Liver (tissue), 9 donors: Measurements from ENCODE around the gene SIGLEC6. TPM values are rescaled to one million over a fixed set of nuclear protein-coding genes. Genes with fewer than 3 reads are reported as not detected.

Experiments used
- DNase-seq: peaks from one replicate; pipeline ENCODE4 v3.0.0-alpha.2; 2017; ENCODE audit warnings: low spot score
- H3K27ac ChIP-seq, 2 donors: one replicate each; pipeline ENCODE4 v1.7.0; 2013; ENCODE audit warnings: inconsistent platforms in 2 of 2, low read length in 2 of 2, control low read depth in 1 of 2, low read depth in 1 of 2, mild to moderate bottlenecking in 1 of 2
- H3K27me3 ChIP-seq, 4 donors: one replicate each; pipeline versions ENCODE4 v1.6.1 to v1.7.0; 2013; ENCODE audit warnings: low read length in 3 of 4, inconsistent platforms in 1 of 4, mild to moderate bottlenecking in 1 of 4, moderate library complexity in 1 of 4; ENCODE audit not compliant: control insufficient read depth in 4 of 4, insufficient read depth in 4 of 4
- H3K36me3 ChIP-seq, 4 donors: one replicate each; pipeline versions ENCODE4 v1.6.1 to v1.7.0; 2013; ENCODE audit warnings: low read length in 3 of 4, mild to moderate bottlenecking in 3 of 4, low read depth in 1 of 4, moderate library complexity in 1 of 4; ENCODE audit not compliant: control insufficient read depth in 4 of 4, insufficient read depth in 3 of 4
- H3K4me1 ChIP-seq, 4 donors: one replicate each; pipeline versions ENCODE4 v1.6.1 to v1.7.0; 2013; ENCODE audit warnings: low read length in 3 of 4, mild to moderate bottlenecking in 3 of 4, moderate library complexity in 1 of 4; ENCODE audit not compliant: control insufficient read depth in 4 of 4, insufficient read depth in 4 of 4
- H3K4me3 ChIP-seq, 3 donors: one replicate each; pipeline versions ENCODE4 v1.6.1 to v1.7.0; 2013; ENCODE audit warnings: low read length in 3 of 3, control low read depth in 1 of 3, low read depth in 1 of 3, mild to moderate bottlenecking in 1 of 3
- H3K9ac ChIP-seq, 2 donors: one replicate each; pipeline ENCODE4 v1.7.0; 2013; ENCODE audit warnings: low read length in 2 of 2, mild to moderate bottlenecking in 2 of 2, moderate library complexity in 2 of 2, control low read depth in 1 of 2, low read depth in 1 of 2
- H3K9me3 ChIP-seq, 4 donors: one replicate each; pipeline versions ENCODE4 v1.6.1 to v1.7.0; 2013; ENCODE audit warnings: low read length in 3 of 4; ENCODE audit not compliant: control insufficient read depth in 4 of 4
- EGR1 ChIP-seq, 2 donors: IDR thresholded peaks; 2 replicates each; pipeline ENCODE4 v1.6.1; 2016 to 2018; ENCODE audit warnings: antibody characterized with exemption in 2 of 2, low read depth in 2 of 2
- FOXA1 ChIP-seq: IDR thresholded peaks from 2 replicates; pipeline ENCODE4 v1.6.1; 2016; ENCODE audit warnings: antibody characterized with exemption
- FOXA2 ChIP-seq: IDR thresholded peaks from 2 replicates; pipeline ENCODE4 v1.6.1; 2016; ENCODE audit warnings: antibody characterized with exemption
- GABPA ChIP-seq, 2 donors: IDR thresholded peaks in 1 of 2; conservative IDR thresholded peaks in 1 of 2; 2 replicates each; pipeline ENCODE4 v1.6.1; 2016; ENCODE audit warnings: antibody characterized with exemption in 2 of 2, mild to moderate bottlenecking in 1 of 2, moderate library complexity in 1 of 2
- HNF4A ChIP-seq, 2 donors: conservative IDR thresholded peaks; 2 replicates each; pipeline ENCODE4 v1.6.1; 2016; ENCODE audit warnings: antibody characterized with exemption in 2 of 2, mild to moderate bottlenecking in 2 of 2
- HNF4G ChIP-seq: IDR thresholded peaks from 2 replicates; pipeline ENCODE4 v1.6.1; 2016; ENCODE audit warnings: antibody characterized with exemption
- JUND ChIP-seq, 2 donors: IDR thresholded peaks; 2 replicates each; pipeline ENCODE4 v1.6.1; 2016; ENCODE audit warnings: antibody characterized with exemption in 2 of 2
- NR2F2 ChIP-seq: IDR thresholded peaks from 2 replicates; pipeline ENCODE4 v1.6.1; 2016; ENCODE audit warnings: antibody characterized with exemption
- RXRA ChIP-seq, 2 donors: IDR thresholded peaks; 2 replicates each; pipeline ENCODE4 v1.6.1; 2017 to 2018; ENCODE audit warnings: antibody characterized with exemption in 2 of 2, mild to moderate bottlenecking in 1 of 2
- SP1 ChIP-seq: IDR thresholded peaks from 2 replicates; pipeline ENCODE4 v1.6.1; 2018; ENCODE audit warnings: antibody characterized with exemption, mild to moderate bottlenecking
- TAF1 ChIP-seq: conservative IDR thresholded peaks from 2 replicates; pipeline ENCODE4 v1.6.1; 2016; ENCODE audit warnings: antibody characterized with exemption, mild to moderate bottlenecking
- YY1 ChIP-seq: IDR thresholded peaks from 2 replicates; pipeline ENCODE4 v1.6.1; 2016; ENCODE audit warnings: antibody characterized with exemption, mild to moderate bottlenecking
- WGBS: extraction: QIAGEN DNeasy Blood & Tissue Kit; methylation state at CpG from one replicate; pipeline ENCODE4 v1.1.7; 2013; 5-methylcytosine and 5-hydroxymethylcytosine counted together
- polyA plus RNA-seq, 2 donors: library from polyadenylated mRNA; stranded (reverse) in 1 of 2; unstranded in 1 of 2; fragments of 200-250 nt in 1 of 2; fragments of >200 nt in 1 of 2; fragmentation: Nextera tagmentation in 1 of 2; extraction: Ambion mirVana in 1 of 2; gene quantifications; one replicate each; pipeline versions ENCODE4 v1.2.1 to v1.2.3, GENCODE V29; 2013 to 2015
- total RNA-seq, 2 donors: library from RNA; depleted of rRNA; stranded (reverse); fragments of >200 nt; gene quantifications; one replicate each; pipeline ENCODE4 v1.2.3, GENCODE V29; 2014
- TF ChIP-seq, protein P1 (sequence below): IDR thresholded peaks from 2 replicates; pipeline ENCODE4 v1.6.1; 2016; ENCODE audit warnings: antibody characterized with exemption
- TF ChIP-seq, protein P2 (sequence below): fragments of 150-350 bp; IDR thresholded peaks from 2 replicates; pipeline ENCODE4 v1.5.1; 2017; ENCODE audit warnings: improper control_type of control experiment, low read depth, low read length; ENCODE audit not compliant: missing input control
- TF ChIP-seq, protein P3 (sequence below): IDR thresholded peaks from 2 replicates; pipeline ENCODE4 v1.6.1; 2016; ENCODE audit warnings: antibody characterized with exemption, mild to moderate bottlenecking
- TF ChIP-seq, protein P4 (sequence below): IDR thresholded peaks from 2 replicates; pipeline ENCODE4 v1.6.1; 2016; ENCODE audit warnings: antibody characterized with exemption
- TF ChIP-seq, protein P5 (sequence below): IDR thresholded peaks from 2 replicates; pipeline ENCODE4 v1.6.1; 2016; ENCODE audit warnings: antibody characterized with exemption
- donor health status: healthy.
- donor health status: healthy.
- donor health status: healthy.
- donor health status: healthy.
- donor health status: healthy.

Gene SIGLEC6
- total and polyA plus RNA-seq, 4 donors, result 0.08 to 0.47 (median 0.08) TPM; not detected in 1

DNA sequence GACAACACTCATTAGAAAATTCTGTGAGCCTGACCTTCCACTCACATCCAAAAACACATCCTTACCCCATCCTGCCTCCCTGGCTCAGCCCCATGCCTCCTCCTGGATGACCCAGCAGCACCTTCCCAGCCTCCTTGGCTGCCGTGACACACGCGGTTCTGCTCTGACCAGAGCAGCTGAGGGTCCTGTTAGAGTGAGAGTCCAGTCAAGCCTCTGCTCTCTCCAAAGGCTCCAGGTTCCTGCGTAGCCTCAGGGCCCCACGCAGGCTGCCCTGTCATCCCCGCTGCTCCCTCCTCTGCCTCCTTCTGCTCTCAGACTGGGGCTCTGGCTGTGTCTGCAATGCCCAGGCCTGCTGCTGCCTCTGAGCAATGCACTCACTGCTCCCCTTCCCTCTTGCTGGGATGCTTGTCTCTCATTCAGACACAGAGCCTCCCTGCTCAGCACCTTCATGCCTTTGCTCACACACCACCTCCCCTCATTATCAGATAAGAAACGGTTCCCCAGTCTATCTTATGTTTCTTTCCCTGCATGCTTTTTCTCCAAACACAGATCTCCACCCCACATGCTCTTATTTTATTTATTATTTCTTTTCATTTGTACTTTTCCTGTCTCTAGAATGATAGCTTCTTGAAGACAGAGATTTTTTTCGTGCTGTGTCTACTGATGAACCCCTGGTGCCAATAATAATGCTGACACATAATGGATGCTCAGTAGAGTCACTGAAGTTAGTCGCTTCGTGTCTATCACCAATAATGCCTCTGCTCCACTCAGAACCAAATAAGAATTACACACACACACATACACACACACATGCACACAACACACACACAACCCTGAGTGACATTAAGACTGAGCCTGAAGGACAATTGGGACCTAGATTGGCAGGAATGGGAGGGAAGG is 10.2 kb upstream of the SIGLEC6 start:
- WGBS, result 58% methylated on average over 10 of the region's 10 CpGs
- no peak overlapping the region for H3K9ac ChIP-seq
- H3K9me3 ChIP-seq, result no peaks in the 10 kb centered on the region
- peaks cover 0 to 3% (median 2%) of the 10 kb centered on the region in 4 donors for H3K27me3 ChIP-seq
- H3K36me3 ChIP-seq, result no peaks in the 10 kb centered on the region
- H3K27ac ChIP-seq, result no peak overlapping the region
- no peak overlapping the region for H3K4me3 ChIP-seq
- DNase-seq, result peak; percentile 33
- no peak for TF ChIP-seq FOXA1
- TF ChIP-seq, protein P1, sequence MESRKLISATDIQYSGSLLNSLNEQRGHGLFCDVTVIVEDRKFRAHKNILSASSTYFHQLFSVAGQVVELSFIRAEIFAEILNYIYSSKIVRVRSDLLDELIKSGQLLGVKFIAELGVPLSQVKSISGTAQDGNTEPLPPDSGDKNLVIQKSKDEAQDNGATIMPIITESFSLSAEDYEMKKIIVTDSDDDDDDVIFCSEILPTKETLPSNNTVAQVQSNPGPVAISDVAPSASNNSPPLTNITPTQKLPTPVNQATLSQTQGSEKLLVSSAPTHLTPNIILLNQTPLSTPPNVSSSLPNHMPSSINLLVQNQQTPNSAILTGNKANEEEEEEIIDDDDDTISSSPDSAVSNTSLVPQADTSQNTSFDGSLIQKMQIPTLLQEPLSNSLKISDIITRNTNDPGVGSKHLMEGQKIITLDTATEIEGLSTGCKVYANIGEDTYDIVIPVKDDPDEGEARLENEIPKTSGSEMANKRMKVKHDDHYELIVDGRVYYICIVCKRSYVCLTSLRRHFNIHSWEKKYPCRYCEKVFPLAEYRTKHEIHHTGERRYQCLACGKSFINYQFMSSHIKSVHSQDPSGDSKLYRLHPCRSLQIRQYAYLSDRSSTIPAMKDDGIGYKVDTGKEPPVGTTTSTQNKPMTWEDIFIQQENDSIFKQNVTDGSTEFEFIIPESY, result no peak
- TF ChIP-seq TAF1, result no peak
- no peak for TF ChIP-seq RXRA (IDR thresholded peaks at IDR 0.05)
- no peak for TF ChIP-seq FOXA2
- TF ChIP-seq, protein P2, sequence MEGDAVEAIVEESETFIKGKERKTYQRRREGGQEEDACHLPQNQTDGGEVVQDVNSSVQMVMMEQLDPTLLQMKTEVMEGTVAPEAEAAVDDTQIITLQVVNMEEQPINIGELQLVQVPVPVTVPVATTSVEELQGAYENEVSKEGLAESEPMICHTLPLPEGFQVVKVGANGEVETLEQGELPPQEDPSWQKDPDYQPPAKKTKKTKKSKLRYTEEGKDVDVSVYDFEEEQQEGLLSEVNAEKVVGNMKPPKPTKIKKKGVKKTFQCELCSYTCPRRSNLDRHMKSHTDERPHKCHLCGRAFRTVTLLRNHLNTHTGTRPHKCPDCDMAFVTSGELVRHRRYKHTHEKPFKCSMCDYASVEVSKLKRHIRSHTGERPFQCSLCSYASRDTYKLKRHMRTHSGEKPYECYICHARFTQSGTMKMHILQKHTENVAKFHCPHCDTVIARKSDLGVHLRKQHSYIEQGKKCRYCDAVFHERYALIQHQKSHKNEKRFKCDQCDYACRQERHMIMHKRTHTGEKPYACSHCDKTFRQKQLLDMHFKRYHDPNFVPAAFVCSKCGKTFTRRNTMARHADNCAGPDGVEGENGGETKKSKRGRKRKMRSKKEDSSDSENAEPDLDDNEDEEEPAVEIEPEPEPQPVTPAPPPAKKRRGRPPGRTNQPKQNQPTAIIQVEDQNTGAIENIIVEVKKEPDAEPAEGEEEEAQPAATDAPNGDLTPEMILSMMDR, result no peak
- TF ChIP-seq, protein P3, sequence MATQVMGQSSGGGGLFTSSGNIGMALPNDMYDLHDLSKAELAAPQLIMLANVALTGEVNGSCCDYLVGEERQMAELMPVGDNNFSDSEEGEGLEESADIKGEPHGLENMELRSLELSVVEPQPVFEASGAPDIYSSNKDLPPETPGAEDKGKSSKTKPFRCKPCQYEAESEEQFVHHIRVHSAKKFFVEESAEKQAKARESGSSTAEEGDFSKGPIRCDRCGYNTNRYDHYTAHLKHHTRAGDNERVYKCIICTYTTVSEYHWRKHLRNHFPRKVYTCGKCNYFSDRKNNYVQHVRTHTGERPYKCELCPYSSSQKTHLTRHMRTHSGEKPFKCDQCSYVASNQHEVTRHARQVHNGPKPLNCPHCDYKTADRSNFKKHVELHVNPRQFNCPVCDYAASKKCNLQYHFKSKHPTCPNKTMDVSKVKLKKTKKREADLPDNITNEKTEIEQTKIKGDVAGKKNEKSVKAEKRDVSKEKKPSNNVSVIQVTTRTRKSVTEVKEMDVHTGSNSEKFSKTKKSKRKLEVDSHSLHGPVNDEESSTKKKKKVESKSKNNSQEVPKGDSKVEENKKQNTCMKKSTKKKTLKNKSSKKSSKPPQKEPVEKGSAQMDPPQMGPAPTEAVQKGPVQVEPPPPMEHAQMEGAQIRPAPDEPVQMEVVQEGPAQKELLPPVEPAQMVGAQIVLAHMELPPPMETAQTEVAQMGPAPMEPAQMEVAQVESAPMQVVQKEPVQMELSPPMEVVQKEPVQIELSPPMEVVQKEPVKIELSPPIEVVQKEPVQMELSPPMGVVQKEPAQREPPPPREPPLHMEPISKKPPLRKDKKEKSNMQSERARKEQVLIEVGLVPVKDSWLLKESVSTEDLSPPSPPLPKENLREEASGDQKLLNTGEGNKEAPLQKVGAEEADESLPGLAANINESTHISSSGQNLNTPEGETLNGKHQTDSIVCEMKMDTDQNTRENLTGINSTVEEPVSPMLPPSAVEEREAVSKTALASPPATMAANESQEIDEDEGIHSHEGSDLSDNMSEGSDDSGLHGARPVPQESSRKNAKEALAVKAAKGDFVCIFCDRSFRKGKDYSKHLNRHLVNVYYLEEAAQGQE, result no peak
- no peak for TF ChIP-seq GABPA (IDR thresholded peaks at IDR 0.05 in 1 of 2, conservative IDR thresholded peaks at IDR 0.05 in 1 of 2)
- no peak for TF ChIP-seq NR2F2
- TF ChIP-seq HNF4G, result no peak
- TF ChIP-seq EGR1 (IDR thresholded peaks at IDR 0.05; ENCODE audit: low read depth in 2 of 2), result no peak
- no peak for TF ChIP-seq YY1
- TF ChIP-seq, protein P4, sequence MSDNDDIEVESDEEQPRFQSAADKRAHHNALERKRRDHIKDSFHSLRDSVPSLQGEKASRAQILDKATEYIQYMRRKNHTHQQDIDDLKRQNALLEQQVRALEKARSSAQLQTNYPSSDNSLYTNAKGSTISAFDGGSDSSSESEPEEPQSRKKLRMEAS, result no peak
- TF ChIP-seq SP1, result no peak
- H3K4me1 ChIP-seq, result no peaks in the 10 kb centered on the region

DNA sequence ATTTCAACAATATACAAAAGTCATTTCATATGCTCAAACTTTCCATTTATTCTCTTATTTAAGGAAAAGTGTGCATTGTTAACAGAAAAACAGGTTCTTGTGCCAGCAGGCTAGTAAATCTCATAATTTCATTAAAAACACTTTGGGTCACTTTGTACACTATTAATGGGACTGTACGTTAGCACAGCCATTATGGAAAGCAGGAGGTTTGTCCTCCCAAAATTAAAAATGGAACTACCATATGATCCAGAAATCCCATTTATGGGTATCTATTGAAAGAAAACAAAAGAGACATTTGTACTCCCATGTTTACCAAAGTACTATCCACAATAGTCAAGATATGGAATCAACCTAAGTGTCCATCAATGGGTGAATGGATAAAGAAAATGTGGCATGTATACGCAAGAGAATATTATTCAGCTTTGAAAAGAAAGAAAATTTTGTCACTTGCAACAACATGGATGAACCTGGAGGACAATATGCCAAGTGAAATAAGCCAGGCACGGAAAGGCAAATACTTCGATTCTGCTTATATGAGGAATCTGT is 8.4 kb upstream of the SIGLEC6 start:
- no peaks in the 10 kb centered on the region for H3K36me3 ChIP-seq
- no peak overlapping the region for H3K9ac ChIP-seq
- DNase-seq, result no peak
- peaks cover 0 to 3% (median 2%) of the 10 kb centered on the region in 4 donors for H3K27me3 ChIP-seq
- no peaks in the 10 kb centered on the region for H3K4me1 ChIP-seq
- 80% methylated on average over 4 of the region's 4 CpGs for WGBS
- H3K9me3 ChIP-seq, result no peaks in the 10 kb centered on the region
- H3K4me3 ChIP-seq, result no peak overlapping the region
- no peak overlapping the region for H3K27ac ChIP-seq
- TF ChIP-seq, protein P4, result no peak
- TF ChIP-seq GABPA (IDR thresholded peaks at IDR 0.05 in 1 of 2, conservative IDR thresholded peaks at IDR 0.05 in 1 of 2) (no peak), JUND (IDR thresholded peaks at IDR 0.05) (no peak), NR2F2 (no peak), HNF4A (conservative IDR thresholded peaks at IDR 0.05) (no peak), EGR1 (IDR thresholded peaks at IDR 0.05; ENCODE audit: low read depth in 2 of 2) (no peak), FOXA1 (no peak), HNF4G (no peak)
- TF ChIP-seq, protein P3, result no peak
- TF ChIP-seq, protein P5, sequence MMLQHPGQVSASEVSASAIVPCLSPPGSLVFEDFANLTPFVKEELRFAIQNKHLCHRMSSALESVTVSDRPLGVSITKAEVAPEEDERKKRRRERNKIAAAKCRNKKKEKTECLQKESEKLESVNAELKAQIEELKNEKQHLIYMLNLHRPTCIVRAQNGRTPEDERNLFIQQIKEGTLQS, result no peak
